Measurements from ENCODE around the gene DYNLT1.

GRCh38 chr6:158668707-158669103 is 24.2 kb upstream of the DYNLT1 start:
- TF ChIP-seq, protein P1, sequence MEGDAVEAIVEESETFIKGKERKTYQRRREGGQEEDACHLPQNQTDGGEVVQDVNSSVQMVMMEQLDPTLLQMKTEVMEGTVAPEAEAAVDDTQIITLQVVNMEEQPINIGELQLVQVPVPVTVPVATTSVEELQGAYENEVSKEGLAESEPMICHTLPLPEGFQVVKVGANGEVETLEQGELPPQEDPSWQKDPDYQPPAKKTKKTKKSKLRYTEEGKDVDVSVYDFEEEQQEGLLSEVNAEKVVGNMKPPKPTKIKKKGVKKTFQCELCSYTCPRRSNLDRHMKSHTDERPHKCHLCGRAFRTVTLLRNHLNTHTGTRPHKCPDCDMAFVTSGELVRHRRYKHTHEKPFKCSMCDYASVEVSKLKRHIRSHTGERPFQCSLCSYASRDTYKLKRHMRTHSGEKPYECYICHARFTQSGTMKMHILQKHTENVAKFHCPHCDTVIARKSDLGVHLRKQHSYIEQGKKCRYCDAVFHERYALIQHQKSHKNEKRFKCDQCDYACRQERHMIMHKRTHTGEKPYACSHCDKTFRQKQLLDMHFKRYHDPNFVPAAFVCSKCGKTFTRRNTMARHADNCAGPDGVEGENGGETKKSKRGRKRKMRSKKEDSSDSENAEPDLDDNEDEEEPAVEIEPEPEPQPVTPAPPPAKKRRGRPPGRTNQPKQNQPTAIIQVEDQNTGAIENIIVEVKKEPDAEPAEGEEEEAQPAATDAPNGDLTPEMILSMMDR (IDR thresholded peaks at IDR 0.05), result no peak
- TF ChIP-seq POLR2A (IDR thresholded peaks at IDR 0.05) (no peak), EP300 (IDR thresholded peaks at IDR 0.05) (no peak)

Data from upper lobe of left lung (tissue), 4 donors.